SJSA1 (cell line): ENCODE data around the gene OGDH. TPM values are rescaled to one million over a fixed set of nuclear protein-coding genes. Genes with fewer than 3 reads are reported as not detected.
"Not testable (repeated sequence)": the region's sequence is repeated elsewhere in the genome, so short reads cannot be mapped to it uniquely, and the experiment has no call there.

Experiments used
- DNase-seq, 2 experiments: peaks; one replicate each; pipeline ENCODE4 v3.0.0-alpha.2; 2015 to 2020; ENCODE audit warnings: low spot score in 2 of 2, low read depth in 1 of 2
- H3K27ac ChIP-seq: fragments of 250-450 bp; sonication (Bioruptor Pico); 2 replicates; pipeline ENCODE4 v1.5.1; 2020; ENCODE audit warnings: mild to moderate bottlenecking, moderate library complexity
- H3K27me3 ChIP-seq: fragments of 250-450 bp; sonication (Bioruptor Pico); replicated peaks from 2 replicates; pipeline ENCODE4 v1.5.1; 2020; ENCODE audit warnings: mild to moderate bottlenecking, moderate library complexity
- H3K36me3 ChIP-seq: fragments of 250-450 bp; sonication (Bioruptor Pico); 2 replicates; pipeline ENCODE4 v1.5.1; 2020; ENCODE audit warnings: mild to moderate bottlenecking
- H3K4me1 ChIP-seq: fragments of 250-450 bp; sonication (Bioruptor Pico); replicated peaks from 2 replicates; pipeline ENCODE4 v1.6.1; 2021; ENCODE audit warnings: mild to moderate bottlenecking
- H3K4me3 ChIP-seq: fragments of 250-450 bp; sonication (Bioruptor Pico); 2 replicates; pipeline ENCODE4 v1.5.1; 2020; ENCODE audit warnings: mild to moderate bottlenecking
- H3K9me3 ChIP-seq: fragments of 250-450 bp; sonication (Bioruptor Pico); replicated peaks from 2 replicates; pipeline ENCODE4 v1.5.1; 2020; ENCODE audit warnings: mild to moderate bottlenecking
- total RNA-seq: library from RNA; depleted of rRNA; stranded (reverse); fragments of >200 nt; shearing (Covaris generic); gene quantifications from 2 replicates; pipeline ENCODE4 v1.2.3, GENCODE V29; 2014

The OGDH gene
- total RNA-seq, 1 experiment from 2014 or later, result 51.3 TPM

DNA sequence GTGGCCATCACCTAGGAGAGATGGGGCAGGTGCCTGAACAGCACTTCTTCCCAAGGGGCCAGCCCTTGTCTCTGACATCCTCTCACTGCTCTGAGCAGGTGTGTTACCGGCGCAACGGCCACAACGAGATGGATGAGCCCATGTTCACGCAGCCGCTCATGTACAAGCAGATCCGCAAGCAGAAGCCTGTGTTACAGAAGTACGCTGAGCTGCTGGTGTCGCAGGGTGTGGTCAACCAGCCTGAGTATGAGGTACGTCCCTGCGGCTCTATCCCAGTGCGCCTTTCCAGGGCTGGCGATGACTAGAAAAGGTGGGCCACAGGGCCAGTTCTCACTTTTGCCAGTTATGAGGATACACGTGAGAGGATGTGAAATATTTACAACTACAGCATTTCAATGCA, 87.9 kb downstream of the OGDH start:
- Histone ChIP-seq H3K4me1 (no peaks in the 10 kb centered on the region), H3K27ac (no peak overlapping the region), H3K27me3 (no peaks in the 10 kb centered on the region), H3K36me3 (peaks cover 68% of the 10 kb centered on the region), H3K9me3 (no peaks in the 10 kb centered on the region), H3K4me3 (no peak overlapping the region)
- DNase-seq, result no peak

GRCh38 chr7:44694766-44695165, 88.3 kb downstream of the OGDH start:
- no peak overlapping the region for H3K27ac ChIP-seq
- H3K9me3 ChIP-seq, result no peaks in the 10 kb centered on the region
- H3K4me1 ChIP-seq, result no peaks in the 10 kb centered on the region
- no peak overlapping the region for H3K4me3 ChIP-seq
- peaks cover 72% of the 10 kb centered on the region for H3K36me3 ChIP-seq
- H3K27me3 ChIP-seq, result no peaks in the 10 kb centered on the region
- no peak for DNase-seq

DNA sequence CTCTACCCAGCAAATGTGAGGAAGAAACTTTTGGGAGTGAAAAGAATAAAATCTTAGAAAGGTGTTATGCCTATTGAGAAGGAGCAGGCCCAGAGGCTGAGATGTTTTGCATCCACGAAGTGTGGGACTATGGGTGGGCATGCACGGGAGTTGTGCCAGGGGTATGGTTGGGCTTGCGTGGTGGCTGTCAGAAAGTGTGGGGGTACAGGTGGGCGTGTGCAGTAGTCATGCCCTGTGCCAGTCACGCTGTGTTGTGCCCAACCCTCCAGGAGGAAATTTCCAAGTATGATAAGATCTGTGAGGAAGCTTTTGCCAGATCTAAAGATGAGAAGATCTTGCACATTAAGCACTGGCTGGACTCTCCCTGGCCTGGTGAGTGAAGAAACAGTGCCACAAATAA, 89.3 kb downstream of the OGDH start:
- no peaks in the 10 kb centered on the region for H3K27me3 ChIP-seq
- no peak overlapping the region for H3K4me3 ChIP-seq
- no peaks in the 10 kb centered on the region for H3K4me1 ChIP-seq
- DNase-seq, result no peak
- no peak overlapping the region for H3K27ac ChIP-seq
- H3K36me3 ChIP-seq, result peaks cover 74% of the 10 kb centered on the region
- no peaks in the 10 kb centered on the region for H3K9me3 ChIP-seq

DNA sequence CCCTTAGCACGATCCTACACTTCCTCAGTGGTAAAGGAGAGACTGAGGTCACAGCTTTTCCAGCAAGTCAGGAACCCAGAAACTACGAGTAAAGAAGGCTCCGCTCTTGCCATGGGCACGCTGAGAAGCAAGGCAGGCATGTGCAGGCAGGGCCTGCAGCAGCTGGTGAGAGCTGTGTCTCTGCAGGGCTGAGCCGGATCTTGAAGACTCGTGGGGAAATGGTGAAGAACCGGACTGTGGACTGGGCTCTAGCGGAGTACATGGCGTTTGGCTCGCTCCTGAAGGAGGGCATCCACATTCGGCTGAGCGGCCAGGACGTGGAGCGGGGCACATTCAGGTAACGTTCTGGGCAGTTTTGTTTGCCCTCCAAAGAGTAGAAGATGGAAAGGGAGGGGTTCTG, 90.3 kb downstream of the OGDH start:
- no peak overlapping the region for H3K27ac ChIP-seq
- peaks cover 79% of the 10 kb centered on the region for H3K36me3 ChIP-seq
- H3K9me3 ChIP-seq, result no peaks in the 10 kb centered on the region
- no peaks in the 10 kb centered on the region for H3K27me3 ChIP-seq
- no peaks in the 10 kb centered on the region for H3K4me1 ChIP-seq
- H3K4me3 ChIP-seq, result no peak overlapping the region
- DNase-seq, result no peak

GRCh38 chr7:44697136-44698045, 91.0 kb downstream of the OGDH start:
- Histone ChIP-seq H3K4me3 (no peak overlapping the region), H3K27ac (no peak overlapping the region), H3K27me3 (no peaks in the 10 kb centered on the region), H3K9me3 (no peaks in the 10 kb centered on the region), H3K4me1 (no peaks in the 10 kb centered on the region), H3K36me3 (peaks cover 81% of the 10 kb centered on the region)
- DNase-seq, result no peak

- Histone ChIP-seq H3K27me3 (no peaks in the 10 kb centered on the region), H3K4me1 (no peaks in the 10 kb centered on the region), H3K4me3 (no peak overlapping the region), H3K9me3 (no peaks in the 10 kb centered on the region), H3K27ac (no peak overlapping the region), H3K36me3 (peaks cover 85% of the 10 kb centered on the region)
- DNase-seq, result no peak
These were observed 91.7 kb downstream of the OGDH start for GRCh38 chr7:44698046-44698580.

DNA sequence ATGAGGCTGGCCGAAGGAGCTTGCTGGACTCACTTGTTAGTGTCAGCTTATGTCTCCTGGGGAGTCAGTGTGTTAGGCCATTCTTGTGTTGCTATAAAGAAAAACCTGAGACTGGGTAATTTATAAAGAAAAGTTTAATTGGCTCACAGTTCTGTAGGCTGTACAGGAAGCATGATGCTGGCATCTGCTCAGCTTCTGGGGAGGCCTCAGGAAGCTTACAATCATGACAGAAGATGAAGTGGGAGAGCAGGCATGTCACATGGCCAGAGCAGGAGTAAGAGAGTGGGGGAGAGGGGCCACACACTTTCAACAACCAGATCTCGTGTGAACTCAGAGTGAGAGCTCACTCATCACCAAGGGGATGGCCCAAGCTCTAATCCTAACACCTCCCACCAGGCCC, 93.2 kb downstream of the OGDH start:
- H3K4me1 ChIP-seq, H3K27ac ChIP-seq, H3K27me3 ChIP-seq, DNase-seq, H3K4me3 ChIP-seq, H3K9me3 ChIP-seq: not testable (repeated sequence)
- peaks cover 78% of the 10 kb centered on the region for H3K36me3 ChIP-seq

GRCh38 chr7:44700322-44700721, 93.9 kb downstream of the OGDH start:
- Histone ChIP-seq H3K4me1 (no peaks in the 10 kb centered on the region), H3K27ac (no peak overlapping the region), H3K4me3 (no peak overlapping the region), H3K27me3 (no peaks in the 10 kb centered on the region), H3K9me3 (no peaks in the 10 kb centered on the region), H3K36me3 (peaks cover 71% of the 10 kb centered on the region)
- no peak for DNase-seq

DNA sequence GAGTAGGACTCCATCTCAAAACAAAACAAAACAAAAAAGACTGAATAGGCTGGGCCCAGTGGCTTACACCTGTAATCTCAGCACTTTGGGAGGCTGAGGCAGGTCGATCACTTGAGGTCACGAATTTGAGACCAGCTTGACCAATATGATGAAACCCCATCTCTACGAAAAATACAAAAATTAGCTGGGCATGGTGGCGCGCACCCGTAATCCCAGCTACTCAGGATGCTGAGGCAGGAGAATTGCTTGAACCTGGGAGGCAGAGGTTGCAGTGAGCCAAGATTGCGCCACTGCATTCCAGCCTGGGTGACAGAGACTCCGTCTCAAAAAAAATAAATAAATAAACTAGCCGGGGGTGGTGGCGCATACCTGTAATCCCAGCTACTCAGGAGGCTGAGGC, 97.0 kb downstream of the OGDH start:
- H3K4me3 ChIP-seq, H3K9me3 ChIP-seq, DNase-seq, H3K27ac ChIP-seq, H3K4me1 ChIP-seq, H3K27me3 ChIP-seq: not testable (repeated sequence)
- H3K36me3 ChIP-seq, result peaks cover 59% of the 10 kb centered on the region

GRCh38 chr7:44703921-44704320, 97.5 kb downstream of the OGDH start:
- no peak for DNase-seq
- Histone ChIP-seq H3K4me1 (no peaks in the 10 kb centered on the region), H3K36me3 (peaks cover 53% of the 10 kb centered on the region), H3K9me3 (no peaks in the 10 kb centered on the region), H3K4me3 (no peak overlapping the region), H3K27me3 (no peaks in the 10 kb centered on the region), H3K27ac (no peak overlapping the region)

DNA sequence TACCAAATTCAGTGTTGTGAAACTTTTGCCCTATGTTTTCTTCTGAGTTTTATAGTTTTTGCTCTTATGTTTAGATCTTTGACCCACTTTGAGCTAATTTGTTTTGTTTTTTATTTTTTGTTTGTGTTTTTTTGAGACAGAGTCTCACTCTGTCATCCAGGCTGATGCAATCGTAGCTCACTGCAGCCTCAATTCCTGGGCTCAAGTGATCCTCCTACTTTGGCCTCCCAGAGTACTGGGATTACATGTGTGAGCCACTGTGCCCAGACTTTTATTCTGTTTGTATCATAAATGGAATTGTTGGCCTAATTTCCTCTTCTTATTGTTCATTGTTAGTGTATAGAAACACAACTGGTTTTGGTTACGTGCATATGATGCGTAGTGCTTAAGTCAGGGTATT, 99.0 kb downstream of the OGDH start:
- no peak overlapping the region for H3K4me3 ChIP-seq
- no peaks in the 10 kb centered on the region for H3K27me3 ChIP-seq
- H3K27ac ChIP-seq, result no peak overlapping the region
- no peak for DNase-seq
- H3K9me3 ChIP-seq, result no peaks in the 10 kb centered on the region
- no peaks in the 10 kb centered on the region for H3K4me1 ChIP-seq
- peaks cover 43% of the 10 kb centered on the region for H3K36me3 ChIP-seq

DNA sequence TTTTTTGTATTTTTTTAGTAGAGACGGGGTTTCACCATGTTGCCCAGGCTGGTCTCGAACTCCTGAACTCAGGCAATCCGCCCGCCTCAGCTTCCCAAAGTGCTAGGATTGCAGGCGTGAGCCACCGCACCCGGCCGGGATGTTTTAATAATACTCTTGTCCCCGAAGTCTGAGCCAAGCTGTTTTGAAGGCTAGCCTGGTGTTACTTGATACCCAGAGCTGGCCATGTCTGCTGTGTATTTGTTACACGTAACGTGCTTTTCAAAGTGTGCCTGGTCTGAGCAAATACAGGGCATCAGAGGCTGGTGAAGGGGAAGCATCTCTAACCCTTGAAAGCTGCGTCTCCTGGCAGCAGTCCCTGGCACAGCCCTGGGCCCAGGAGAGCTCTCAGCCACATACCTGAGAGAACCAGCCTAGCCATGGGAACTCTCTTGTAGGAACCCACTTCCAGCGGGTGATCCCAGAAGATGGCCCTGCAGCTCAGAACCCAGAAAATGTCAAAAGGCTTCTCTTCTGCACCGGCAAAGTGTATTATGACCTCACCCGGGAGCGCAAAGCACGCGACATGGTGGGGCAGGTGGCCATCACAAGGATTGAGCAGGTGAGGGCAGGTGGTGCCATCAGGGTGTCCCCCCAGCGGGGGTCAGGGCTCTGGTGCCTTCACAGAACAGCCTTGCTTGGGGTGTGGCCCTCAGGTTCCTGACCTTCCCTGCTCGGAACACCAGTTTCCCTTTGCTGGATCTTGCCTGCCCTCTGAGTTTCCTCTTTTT, 100.5 kb downstream of the OGDH start:
- Histone ChIP-seq H3K4me3 (no peak overlapping the region), H3K36me3 (peaks cover 29% of the 10 kb centered on the region), H3K27ac (no peak overlapping the region), H3K9me3 (no peaks in the 10 kb centered on the region), H3K27me3 (no peaks in the 10 kb centered on the region), H3K4me1 (no peaks in the 10 kb centered on the region)
- no peak for DNase-seq

- Histone ChIP-seq H3K4me3 (no peak overlapping the region), H3K4me1 (no peaks in the 10 kb centered on the region), H3K27me3 (no peaks in the 10 kb centered on the region), H3K27ac (no peak overlapping the region), H3K36me3 (peaks cover 24% of the 10 kb centered on the region), H3K9me3 (no peaks in the 10 kb centered on the region)
- DNase-seq, result no peak
These were observed 101.3 kb downstream of the OGDH start for GRCh38 chr7:44707558-44708230.
